Transverse colon (tissue), 4 donors: ENCODE results near the gene CCBE1. TPM values are rescaled to one million over a fixed set of nuclear protein-coding genes. Genes with fewer than 3 reads are reported as not detected.

Experiments used
- DNase-seq: peaks from one replicate; pipeline ENCODE4 v3.0.0-alpha.2; 2019
- H3K27ac ChIP-seq, 4 donors: fragments of 200-600 bp; sonication (generic); 2 replicates each; pipeline ENCODE4 v1.5.1; 2016 to 2018; ENCODE audit warnings: inconsistent platforms in 4 of 4
- H3K27me3 ChIP-seq: fragments of 200-600 bp; sonication (generic); 2 replicates; pipeline ENCODE4 v1.5.1; 2017; ENCODE audit warnings: inconsistent platforms
- H3K36me3 ChIP-seq, 4 donors: fragments of 200-600 bp; sonication (generic); 2 replicates each; pipeline ENCODE4 v1.5.1; 2017 to 2019; ENCODE audit warnings: inconsistent platforms in 4 of 4
- H3K4me1 ChIP-seq, 4 donors: fragments of 200-600 bp; sonication (generic); 2 replicates each; pipeline ENCODE4 v1.5.1; 2017 to 2020; ENCODE audit warnings: inconsistent platforms in 4 of 4
- H3K4me3 ChIP-seq, 4 donors: fragments of 200-600 bp; sonication (generic); 1 replicate in 1 of 4; 2 replicates in 3 of 4; pipeline versions ENCODE4 v1.5.1 to v1.6.1; 2017 to 2019; ENCODE audit warnings: inconsistent platforms in 4 of 4
- H3K9me3 ChIP-seq, 2 donors: fragments of 200-600 bp; sonication (generic); 2 replicates each; pipeline ENCODE4 v1.5.1; 2017 to 2019; ENCODE audit warnings: inconsistent platforms in 2 of 2
- EP300 ChIP-seq: sonication (generic); formaldehyde crosslinking; IDR thresholded peaks from one replicate; pipeline ENCODE4 v1.6.1; 2017; ENCODE audit warnings: antibody characterized with exemption, low read depth
- POLR2A ChIP-seq: fragments of 450-650 bp; IDR thresholded peaks from one replicate; pipeline ENCODE4 v1.6.1; 2016; ENCODE audit warnings: antibody characterized with exemption, mild to moderate bottlenecking, moderate library complexity
- POLR2AphosphoS5 ChIP-seq, 3 donors: sonication (generic); formaldehyde crosslinking; IDR thresholded peaks; one replicate each; pipeline ENCODE4 v1.6.1; 2016; ENCODE audit warnings: antibody characterized with exemption in 3 of 3
- WGBS, 2 donors: methylation state at CpG; one replicate each; pipeline ENCODE4 v1.1.5; 2018; ENCODE audit warnings: low coverage in 1 of 2; 5-methylcytosine and 5-hydroxymethylcytosine counted together
- in situ Hi-C, 4 donors: fragments of 200-750 bp; cut with MboI; loops; one replicate each; pipeline versions ENCODE4 v1.15.0 to v1.15.1; 2017; ENCODE audit warnings: low sequenced_read_pairs in 3 of 4, low pct_ligation_motif_present in 1 of 4, low pct_unique_long_range_greater_than_20kb in 1 of 4
- intact Hi-C: fragments of 100-400 bp; cut with DNase I; formaldehyde crosslinking; loops from one replicate; pipeline ENCODE4 v1.15.1; 2023; ENCODE audit warnings: low total_unique reads
- total RNA-seq, 4 donors: library from RNA; depleted of rRNA; stranded (reverse); fragments of >200 nt; gene quantifications; one replicate each; pipeline ENCODE4 v1.1.0, GENCODE V29; 2016
- TF ChIP-seq, protein P1 (sequence below), 5 experiments: fragments of 200-600 bp in 3 of 5; fragments of 450-650 bp in 2 of 5; sonication (generic) in 3 of 5; IDR thresholded peaks; 1 replicate in 2 of 5; 2 replicates in 3 of 5; pipeline ENCODE4 v1.5.1; 2016 to 2017; ENCODE audit warnings: antibody characterized with exemption in 5 of 5, inconsistent platforms in 3 of 5, mild to moderate bottlenecking in 2 of 5, moderate library complexity in 1 of 5

Gene CCBE1
- total RNA-seq, 4 donors from 2014 or later, result 6.1 to 43.0 (median 15.7) TPM

DNA sequence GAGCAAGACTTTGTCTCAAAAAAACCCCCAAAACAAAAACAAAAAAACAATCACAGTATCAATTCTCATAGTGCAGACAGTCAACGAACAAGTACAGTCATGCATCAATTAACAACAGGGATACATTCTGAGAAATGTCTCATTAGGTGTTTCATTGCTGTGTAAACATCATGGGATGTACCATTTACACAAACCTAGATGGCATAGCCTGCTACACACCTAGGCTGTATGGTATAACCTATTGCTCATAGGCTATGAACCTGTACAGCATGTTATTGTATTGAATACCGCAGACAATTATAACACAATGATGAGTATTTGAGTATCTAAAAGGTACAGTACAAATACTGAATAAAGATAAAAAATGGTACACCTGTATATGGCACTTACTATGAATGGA, 270.4 kb downstream of the CCBE1 start:
- no peak for DNase-seq
- Histone ChIP-seq H3K36me3 (no peaks in the 10 kb centered on the region), H3K27me3 (no peaks in the 10 kb centered on the region), H3K4me3 (no peak overlapping the region), H3K4me1 (no peaks in the 10 kb centered on the region), H3K27ac (no peak overlapping the region), H3K9me3 (no peaks in the 10 kb centered on the region)
- WGBS, 2 donors, result 75 to 80% methylated on average over 1 to 2 of the region's 2 CpGs
- TF ChIP-seq, protein P1, sequence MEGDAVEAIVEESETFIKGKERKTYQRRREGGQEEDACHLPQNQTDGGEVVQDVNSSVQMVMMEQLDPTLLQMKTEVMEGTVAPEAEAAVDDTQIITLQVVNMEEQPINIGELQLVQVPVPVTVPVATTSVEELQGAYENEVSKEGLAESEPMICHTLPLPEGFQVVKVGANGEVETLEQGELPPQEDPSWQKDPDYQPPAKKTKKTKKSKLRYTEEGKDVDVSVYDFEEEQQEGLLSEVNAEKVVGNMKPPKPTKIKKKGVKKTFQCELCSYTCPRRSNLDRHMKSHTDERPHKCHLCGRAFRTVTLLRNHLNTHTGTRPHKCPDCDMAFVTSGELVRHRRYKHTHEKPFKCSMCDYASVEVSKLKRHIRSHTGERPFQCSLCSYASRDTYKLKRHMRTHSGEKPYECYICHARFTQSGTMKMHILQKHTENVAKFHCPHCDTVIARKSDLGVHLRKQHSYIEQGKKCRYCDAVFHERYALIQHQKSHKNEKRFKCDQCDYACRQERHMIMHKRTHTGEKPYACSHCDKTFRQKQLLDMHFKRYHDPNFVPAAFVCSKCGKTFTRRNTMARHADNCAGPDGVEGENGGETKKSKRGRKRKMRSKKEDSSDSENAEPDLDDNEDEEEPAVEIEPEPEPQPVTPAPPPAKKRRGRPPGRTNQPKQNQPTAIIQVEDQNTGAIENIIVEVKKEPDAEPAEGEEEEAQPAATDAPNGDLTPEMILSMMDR (IDR thresholded peaks at IDR 0.05), result no peak
- TF ChIP-seq POLR2AphosphoS5 (IDR thresholded peaks at IDR 0.05) (no peak), EP300 (no peak), POLR2A (no peak)
- in situ Hi-C loops (no loop called here), intact Hi-C loops (no loop called here)

DNA sequence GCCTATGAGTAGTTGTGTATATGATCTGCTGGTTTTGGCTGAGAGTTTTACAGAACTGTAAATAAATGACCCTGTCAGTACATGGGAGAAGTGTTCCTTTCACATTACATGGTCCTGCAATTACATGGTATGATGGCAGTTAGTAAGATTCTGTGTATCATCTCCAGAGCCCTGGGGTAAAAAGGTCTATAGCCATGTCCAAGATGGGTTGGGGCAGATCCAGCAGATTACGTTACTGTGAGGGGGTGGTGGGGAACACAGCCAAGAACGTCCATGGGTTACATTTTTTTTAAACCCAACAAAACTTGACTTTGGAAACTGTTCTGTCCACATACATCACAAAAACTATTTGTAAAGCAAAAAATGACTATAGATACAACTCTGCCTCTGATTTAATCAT, 274.0 kb downstream of the CCBE1 start:
- no peak for TF ChIP-seq POLR2A
- no peak for TF ChIP-seq POLR2AphosphoS5 (IDR thresholded peaks at IDR 0.05)
- TF ChIP-seq EP300, result no peak
- TF ChIP-seq, protein P1 (IDR thresholded peaks at IDR 0.05), result no peak
- in situ Hi-C loops (no loop called here), intact Hi-C loops (no loop called here)
- no peak overlapping the region for H3K4me3 ChIP-seq
- H3K9me3 ChIP-seq, result no peaks in the 10 kb centered on the region
- no peak overlapping the region for H3K27ac ChIP-seq
- no peaks in the 10 kb centered on the region for H3K4me1 ChIP-seq
- H3K27me3 ChIP-seq, result no peaks in the 10 kb centered on the region
- H3K36me3 ChIP-seq, result no peaks in the 10 kb centered on the region
- DNase-seq, result no peak
- WGBS, 2 donors, result 43% methylated on average over 2 of the region's 2 CpGs; no CpG with 5 or more reads in 1 of the 2 donors

DNA sequence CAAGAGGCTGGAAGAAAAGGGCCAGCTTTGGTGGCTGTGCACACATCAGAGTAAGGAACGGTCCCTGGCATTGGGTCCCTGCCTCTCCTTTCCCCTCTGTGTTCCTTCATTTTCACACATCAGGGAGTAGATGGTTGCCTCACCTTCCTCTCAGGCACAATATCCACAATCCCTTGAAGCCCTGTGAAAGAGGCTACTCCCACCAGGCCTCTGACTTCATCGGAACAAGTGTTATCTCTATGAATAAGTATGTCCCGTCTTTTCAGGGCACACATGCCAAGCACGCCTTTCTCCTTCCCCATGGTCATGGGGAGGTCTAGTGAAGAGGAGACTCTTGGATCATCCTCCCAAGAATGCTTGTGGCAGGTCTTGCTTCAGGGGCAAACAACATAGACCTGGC, 277.0 kb downstream of the CCBE1 start:
- no peaks in the 10 kb centered on the region for H3K27me3 ChIP-seq
- H3K4me1 ChIP-seq, result no peaks in the 10 kb centered on the region
- in situ Hi-C loops, result no loop called here
- 75 to 100% methylated on average over 1 to 4 of the region's 4 CpGs for WGBS, 2 donors
- intact Hi-C loops, result no loop called here
- H3K27ac ChIP-seq, result no peak overlapping the region
- TF ChIP-seq POLR2AphosphoS5 (IDR thresholded peaks at IDR 0.05) (no peak), POLR2A (no peak), EP300 (no peak)
- TF ChIP-seq, protein P1 (IDR thresholded peaks at IDR 0.05), result no peak
- no peak for DNase-seq
- H3K9me3 ChIP-seq, result no peaks in the 10 kb centered on the region
- H3K4me3 ChIP-seq, result no peak overlapping the region
- H3K36me3 ChIP-seq, result no peaks in the 10 kb centered on the region

DNA sequence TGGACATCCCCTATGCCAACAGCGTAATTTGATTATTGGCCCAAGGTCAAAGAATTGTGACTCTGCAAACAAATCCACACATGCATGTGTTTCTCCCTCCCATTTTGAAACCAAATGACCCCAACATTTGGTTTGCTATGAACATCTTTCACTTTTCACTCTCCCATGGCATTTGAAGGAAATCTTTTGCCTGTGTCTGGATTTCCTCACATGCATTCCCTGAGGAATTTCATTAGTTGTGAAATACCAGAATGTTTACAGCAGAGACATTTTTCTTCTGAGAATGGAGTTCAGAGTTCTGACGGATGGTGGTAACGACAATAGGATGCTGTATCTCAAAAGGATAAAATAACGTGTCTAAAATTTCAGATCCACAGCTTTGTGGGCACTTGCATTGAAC, 277.8 kb downstream of the CCBE1 start:
- H3K4me1 ChIP-seq, result no peaks in the 10 kb centered on the region
- H3K27me3 ChIP-seq, result no peaks in the 10 kb centered on the region
- no peak overlapping the region for H3K4me3 ChIP-seq
- H3K27ac ChIP-seq, result no peak overlapping the region
- no peaks in the 10 kb centered on the region for H3K36me3 ChIP-seq
- 33 to 45% methylated on average over 4 of the region's 4 CpGs for WGBS, 2 donors
- H3K9me3 ChIP-seq, result no peaks in the 10 kb centered on the region
- in situ Hi-C loops (no loop called here), intact Hi-C loops (no loop called here)
- no peak for DNase-seq
- TF ChIP-seq EP300 (no peak), POLR2AphosphoS5 (IDR thresholded peaks at IDR 0.05) (no peak), POLR2A (no peak)
- TF ChIP-seq, protein P1 (IDR thresholded peaks at IDR 0.05), result no peak
